LNCaP clone FGC (cell line): ENCODE data around the gene RGMA.
"Not testable (repeated sequence)": the region's sequence is repeated elsewhere in the genome, so short reads cannot be mapped to it uniquely, and the experiment has no call there.

Experiments
- DNase-seq: peaks from one replicate; pipeline ENCODE4 v3.0.0-alpha.2; 2011; ENCODE audit warnings: low read depth
- H3K4me3 ChIP-seq: 2 replicates; pipeline ENCODE4 v1.5.1; 2011; ENCODE audit warnings: mild to moderate bottlenecking, low read depth, low read length, control low read depth
- CTCF ChIP-seq: IDR thresholded peaks from 2 replicates; pipeline ENCODE4 v1.5.1; 2012; ENCODE audit warnings: mild to moderate bottlenecking; ENCODE audit not compliant: control insufficient read depth, insufficient read depth; ENCODE audit errors: extremely low read depth

The RGMA gene

DNA sequence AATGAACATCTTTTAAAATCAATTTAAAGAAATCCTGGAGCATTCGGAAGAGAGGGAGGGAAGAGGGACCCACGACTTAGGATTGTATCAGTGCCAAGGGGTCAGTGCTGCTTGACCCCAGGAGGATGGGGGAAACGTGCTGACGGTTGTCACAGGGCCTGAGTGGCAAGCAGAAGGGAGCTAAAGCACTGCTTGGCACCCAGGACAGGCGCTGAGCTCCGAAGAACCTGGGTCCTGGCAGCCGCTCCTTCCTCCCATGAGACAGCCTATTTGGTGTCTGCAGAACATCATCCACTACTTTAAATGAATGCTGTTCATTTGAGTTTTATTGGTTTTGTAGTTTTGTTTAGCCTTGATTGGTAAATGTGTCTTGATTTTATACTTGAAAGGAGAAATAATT, 54.5 kb downstream of the RGMA start:
- no peak overlapping the region for H3K4me3 ChIP-seq
- DNase-seq = no peak
- TF ChIP-seq CTCF = no peak

DNA sequence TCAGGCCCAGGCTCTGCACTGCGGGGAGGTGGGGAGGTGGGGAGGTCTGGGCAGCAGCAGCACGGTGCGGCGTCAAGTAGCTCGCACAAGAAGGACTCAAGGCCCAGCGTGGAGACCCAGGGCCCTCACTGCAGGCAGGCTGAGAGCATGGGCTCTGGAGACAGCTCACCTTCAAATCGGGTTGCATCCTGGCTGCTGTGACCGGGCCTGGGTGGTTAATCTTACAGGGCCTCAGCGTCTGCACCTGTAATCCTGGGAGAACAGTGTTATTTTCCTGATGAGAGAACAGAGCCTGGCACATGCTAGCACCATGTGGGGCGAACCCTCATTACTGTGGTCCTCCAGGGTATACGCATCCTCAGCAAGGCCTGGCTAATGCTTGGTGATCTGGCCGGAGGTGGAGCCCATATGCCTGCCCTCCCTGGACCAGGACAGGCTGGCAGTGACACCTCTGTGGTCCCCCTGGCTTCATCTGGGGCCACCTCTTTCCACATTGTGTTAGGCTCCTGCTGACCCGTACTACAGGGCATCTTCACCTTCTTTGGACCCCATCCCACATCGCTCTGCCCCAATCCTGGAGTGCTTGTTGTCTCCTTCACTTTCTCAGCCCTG, 55.5 kb downstream of the RGMA start:
- no peak for DNase-seq
- no peak for TF ChIP-seq CTCF
- H3K4me3 ChIP-seq = no peak overlapping the region

GRCh38 chr15:93032515-93033206, 56.4 kb downstream of the RGMA start:
- not testable (repeated sequence) for H3K4me3 ChIP-seq

GRCh38 chr15:93031557-93032384, 57.2 kb downstream of the RGMA start:
- H3K4me3 ChIP-seq, DNase-seq: not testable (repeated sequence)

More at GRCh38 chr15:93032515-93033206, 56.4 kb downstream of the RGMA start:
- not testable (repeated sequence) for DNase-seq

DNA sequence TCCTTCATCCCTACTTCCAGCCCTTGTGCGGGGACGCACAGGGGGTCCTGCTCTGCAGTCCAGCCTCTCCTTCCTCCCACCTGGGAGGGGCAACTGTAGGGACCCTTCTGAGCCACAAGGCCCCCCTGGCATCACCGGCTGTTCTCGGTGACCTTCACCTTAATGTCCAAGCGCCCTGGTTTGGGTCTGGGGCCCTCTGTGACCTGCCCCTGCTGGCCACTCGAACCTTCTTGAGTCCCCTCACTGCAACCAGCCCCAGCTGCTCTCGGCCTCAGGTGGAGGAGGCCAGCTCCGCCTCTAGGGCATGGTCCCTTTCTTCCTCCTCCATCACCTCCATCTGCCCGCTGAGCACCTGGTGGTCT, 57.9 kb downstream of the RGMA start:
- no peak overlapping the region for H3K4me3 ChIP-seq
- DNase-seq = no peak
- no peak for TF ChIP-seq CTCF

- peak; percentile 83 for TF ChIP-seq CTCF
- H3K4me3 ChIP-seq = no peak overlapping the region
- no peak for DNase-seq
Measured at GRCh38 chr15:93030430-93031102, 58.4 kb downstream of the RGMA start.

DNA sequence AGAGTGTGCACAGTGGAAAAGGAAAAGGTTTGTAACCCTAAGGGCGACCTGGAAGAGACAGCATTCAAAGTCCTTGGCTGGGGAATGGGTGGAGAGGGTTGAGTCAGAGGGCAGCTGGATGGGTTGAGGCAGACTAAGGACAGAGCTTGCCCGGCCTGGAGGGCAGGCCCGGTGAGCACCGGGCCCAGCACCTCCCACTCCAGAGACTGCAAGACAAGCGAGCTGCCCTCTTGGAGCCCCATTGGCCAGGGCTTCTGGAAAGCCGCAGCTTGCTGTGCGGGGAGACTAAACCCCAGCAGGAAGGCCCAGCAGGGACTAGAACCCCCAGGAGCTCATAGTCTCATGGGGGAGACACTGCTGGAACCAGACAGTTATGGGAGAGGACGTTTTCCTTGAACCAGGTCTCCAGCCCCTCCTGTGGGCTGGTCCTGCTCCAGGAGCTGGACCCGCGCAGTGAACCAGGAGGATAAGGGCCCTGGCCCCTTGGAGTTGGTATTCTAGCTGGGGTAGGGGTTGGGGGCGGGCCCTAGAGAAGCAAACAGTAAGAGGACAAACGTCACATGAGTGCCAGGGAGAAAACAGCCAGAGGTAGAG, 59.1 kb downstream of the RGMA start:
- DNase-seq = no peak
- TF ChIP-seq CTCF = no peak
- H3K4me3 ChIP-seq = no peak overlapping the region
